NT2/D1 (cell line): Measurements from ENCODE around the gene DCBLD2.

Experiments used
- SUZ12 ChIP-seq: IDR thresholded peaks from 2 replicates; pipeline ENCODE4 v1.6.1; 2011; ENCODE audit not compliant: insufficient read length, insufficient read depth; ENCODE audit errors: extremely low read depth
- ZNF274 ChIP-seq: IDR thresholded peaks from 2 replicates; pipeline ENCODE4 v1.6.1; 2011; ENCODE audit warnings: mild to moderate bottlenecking, low read depth, low read length

DNA sequence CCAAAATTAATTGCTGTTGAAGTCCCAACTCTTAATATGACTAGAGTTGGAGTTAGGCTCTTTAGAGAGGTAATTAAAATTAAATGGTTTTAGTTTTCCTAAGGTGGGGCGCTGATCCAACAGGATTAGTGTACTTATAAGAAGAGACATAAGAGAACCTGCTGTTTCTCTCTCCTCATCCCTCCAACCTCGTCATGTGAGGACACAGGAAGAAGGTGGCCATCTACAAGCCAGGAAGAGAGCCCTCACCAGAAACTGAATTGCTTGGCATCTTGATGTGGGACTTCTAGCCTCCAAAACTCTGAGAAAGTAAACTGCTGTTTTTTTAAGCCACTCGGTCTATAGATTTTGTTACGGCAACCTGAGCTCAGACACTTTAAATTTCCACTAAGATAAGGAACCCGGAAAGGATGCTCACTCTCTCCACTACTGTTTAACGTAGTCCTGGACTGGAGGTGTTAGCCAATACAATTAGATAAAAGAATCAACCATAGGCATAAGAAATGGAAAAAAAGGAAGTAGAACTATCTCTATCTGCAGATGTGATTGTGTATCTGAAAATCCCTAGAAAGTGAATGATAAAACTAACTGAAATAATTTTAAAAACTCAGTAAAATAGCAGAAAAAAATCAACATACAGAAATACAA, 26.8 kb downstream of the DCBLD2 start:
- TF ChIP-seq SUZ12 (no peak), ZNF274 (no peak)
